HG03025 (cell line): ENCODE results near the gene METTL26.

ENCODE experiments used
- ATAC-seq: cut with Tn5 transposase; IDR thresholded peaks from one replicate; pipeline ENCODE4 v1.9.1; 2021; ENCODE audit warnings: mild to moderate bottlenecking, moderate library complexity; ENCODE audit not compliant: unreplicated experiment, low FRiP score

METTL26 gene

GRCh38 chr16:636206-637080 lies at the start of gene METTL26:
METTL26 (minus strand) TSS chr16:636305; CDS start chr16:636290, 15 bp downstream.
- peak; percentile 48 for ATAC-seq

GRCh38 chr16:684961-685696 lies 49.0 kb upstream of the METTL26 start:
- ATAC-seq, result no peak

GRCh38 chr16:684071-684794 lies 48.1 kb upstream of the METTL26 start, which contains the start of gene JMJD8:
JMJD8 (minus strand) TSS chr16:684334; CDS start chr16:684319, 15 bp downstream.
- ATAC-seq, result peak; percentile 50

- ATAC-seq, result no peak
Measured at GRCh38 chr16:683396-684070, 47.4 kb upstream of the METTL26 start.

GRCh38 chr16:682493-683395 lies 46.6 kb upstream of the METTL26 start:
- no peak for ATAC-seq

DNA sequence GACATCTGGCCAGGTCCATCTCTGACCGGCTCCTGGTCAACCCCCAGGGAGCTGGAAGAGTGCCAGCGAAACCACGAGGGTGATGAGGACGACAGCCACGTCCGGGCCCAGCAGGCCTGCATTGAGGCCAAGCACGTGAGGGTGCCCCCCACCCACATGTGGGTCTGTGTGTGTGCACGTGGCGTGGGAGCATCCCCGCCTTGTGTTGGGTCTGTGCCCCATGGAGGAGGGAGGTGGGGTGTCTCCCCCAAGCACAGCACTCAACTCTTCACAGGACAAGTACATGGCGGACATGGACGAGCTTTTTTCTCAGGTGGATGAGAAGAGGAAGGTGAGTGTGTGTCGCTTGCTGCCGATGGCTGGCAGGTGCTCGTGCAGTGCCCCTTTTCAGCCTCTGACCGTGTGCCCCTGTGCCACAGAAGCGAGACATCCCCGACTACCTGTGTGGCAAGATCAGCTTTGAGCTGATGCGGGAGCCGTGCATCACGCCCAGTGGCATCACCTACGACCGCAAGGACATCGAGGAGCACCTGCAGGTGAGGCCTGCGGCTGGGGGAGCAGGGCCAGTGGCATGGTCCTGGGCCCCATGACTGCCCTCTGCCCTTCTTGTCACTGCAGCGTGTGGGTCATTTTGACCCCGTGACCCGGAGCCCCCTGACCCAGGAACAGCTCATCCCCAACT lies 45.8 kb upstream of the METTL26 start:
- ATAC-seq, result no peak

DNA sequence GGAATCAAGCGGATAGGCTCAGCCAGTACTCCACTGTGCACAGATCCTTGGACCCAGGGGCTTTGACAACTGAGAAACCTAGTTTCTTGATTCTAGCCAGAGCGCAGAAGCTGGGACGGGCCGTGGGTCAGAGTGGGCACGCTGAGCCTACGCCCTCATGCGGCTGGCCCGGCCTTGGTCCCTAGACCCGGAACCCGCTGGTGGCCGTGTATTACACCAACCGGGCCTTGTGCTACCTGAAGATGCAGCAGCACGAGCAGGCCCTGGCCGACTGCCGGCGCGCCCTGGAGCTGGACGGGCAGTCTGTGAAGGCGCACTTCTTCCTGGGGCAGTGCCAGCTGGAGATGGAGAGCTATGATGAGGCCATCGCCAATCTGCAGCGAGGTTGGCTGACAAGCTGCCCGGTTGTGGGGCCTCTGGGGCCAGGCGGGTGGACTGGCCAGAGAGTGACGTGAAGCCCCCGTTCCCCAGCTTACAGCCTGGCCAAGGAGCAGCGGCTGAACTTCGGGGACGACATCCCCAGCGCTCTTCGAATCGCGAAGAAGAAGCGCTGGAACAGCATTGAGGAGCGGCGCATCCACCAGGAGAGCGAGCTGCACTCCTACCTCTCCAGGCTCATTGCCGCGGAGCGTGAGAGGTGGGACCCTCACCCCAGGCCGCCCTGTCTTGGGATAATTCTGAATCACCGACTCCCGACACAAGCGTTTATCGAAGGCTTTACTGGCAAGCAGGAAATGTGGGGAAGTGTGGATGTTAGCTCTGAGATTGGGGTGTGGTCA lies 45.1 kb upstream of the METTL26 start:
- ATAC-seq, result no peak

DNA sequence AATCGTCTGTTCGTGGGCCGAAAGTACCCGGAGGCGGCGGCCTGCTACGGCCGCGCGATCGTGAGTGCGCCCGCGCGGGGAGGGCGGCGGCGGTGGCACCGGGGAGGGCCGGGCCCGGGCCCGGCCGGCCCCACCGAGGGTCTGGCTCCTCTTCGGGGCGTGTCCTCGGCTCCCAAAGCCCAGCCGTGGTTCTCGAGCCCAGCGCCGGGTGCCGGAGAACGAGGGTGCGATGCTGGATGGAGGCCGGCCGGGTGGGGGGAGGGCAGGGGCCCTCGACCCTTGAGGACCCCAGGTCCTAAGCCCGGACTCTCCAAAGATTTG lies 44.5 kb upstream of the METTL26 start:
- ATAC-seq, result no peak

GRCh38 chr16:679814-680624 lies 43.9 kb upstream of the METTL26 start, which contains the start of gene STUB1:
STUB1 (plus strand) TSS chr16:680410; CDS start chr16:680526, 116 bp downstream.
- peak; percentile 32 for ATAC-seq

DNA sequence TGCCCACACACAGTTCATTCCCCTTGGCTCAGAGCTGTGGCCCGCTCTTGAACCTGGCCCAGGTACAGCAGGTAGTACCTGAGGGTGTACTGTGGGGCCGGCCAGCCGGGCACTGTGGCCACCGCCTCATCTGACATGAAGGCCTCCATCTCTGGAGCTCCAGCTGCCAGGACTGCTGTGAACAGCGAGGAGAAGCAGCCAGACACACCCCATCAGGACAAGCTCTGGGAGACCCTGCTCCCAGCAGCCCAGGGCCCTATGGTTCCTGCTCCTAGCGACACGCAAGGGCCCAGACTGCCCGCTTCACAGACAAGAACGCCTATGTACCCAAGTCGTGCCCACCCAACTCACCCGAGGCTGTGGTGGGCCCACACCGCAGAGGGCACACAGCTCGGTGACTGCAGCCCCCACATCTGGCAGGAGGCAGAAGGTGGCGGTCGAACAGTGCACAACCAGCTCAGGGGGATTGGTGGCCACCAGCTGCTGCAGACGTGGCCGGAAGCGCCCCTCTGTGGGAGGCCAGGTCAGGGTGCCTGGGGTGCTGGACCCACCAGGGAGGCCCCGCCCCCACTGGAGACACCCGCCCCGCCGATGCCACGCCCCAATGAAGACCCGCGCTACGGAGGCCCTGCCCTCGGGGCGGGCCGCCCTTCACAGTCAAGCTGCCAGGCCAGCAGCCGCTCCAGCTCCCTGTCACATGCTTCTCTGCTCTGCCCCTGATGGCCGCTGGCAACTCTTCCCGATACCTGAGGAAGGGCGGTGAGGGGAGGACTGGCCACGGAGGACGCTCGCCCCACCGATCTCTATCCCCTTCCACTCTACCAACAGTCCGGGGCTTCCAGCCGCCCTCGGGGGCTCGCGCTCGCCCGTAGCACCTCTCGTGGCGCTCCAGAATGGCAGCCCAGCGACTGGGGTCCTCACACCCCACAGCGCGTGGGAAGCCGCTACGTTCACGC lies 43.0 kb upstream of the METTL26 start:
- ATAC-seq, result no peak

DNA sequence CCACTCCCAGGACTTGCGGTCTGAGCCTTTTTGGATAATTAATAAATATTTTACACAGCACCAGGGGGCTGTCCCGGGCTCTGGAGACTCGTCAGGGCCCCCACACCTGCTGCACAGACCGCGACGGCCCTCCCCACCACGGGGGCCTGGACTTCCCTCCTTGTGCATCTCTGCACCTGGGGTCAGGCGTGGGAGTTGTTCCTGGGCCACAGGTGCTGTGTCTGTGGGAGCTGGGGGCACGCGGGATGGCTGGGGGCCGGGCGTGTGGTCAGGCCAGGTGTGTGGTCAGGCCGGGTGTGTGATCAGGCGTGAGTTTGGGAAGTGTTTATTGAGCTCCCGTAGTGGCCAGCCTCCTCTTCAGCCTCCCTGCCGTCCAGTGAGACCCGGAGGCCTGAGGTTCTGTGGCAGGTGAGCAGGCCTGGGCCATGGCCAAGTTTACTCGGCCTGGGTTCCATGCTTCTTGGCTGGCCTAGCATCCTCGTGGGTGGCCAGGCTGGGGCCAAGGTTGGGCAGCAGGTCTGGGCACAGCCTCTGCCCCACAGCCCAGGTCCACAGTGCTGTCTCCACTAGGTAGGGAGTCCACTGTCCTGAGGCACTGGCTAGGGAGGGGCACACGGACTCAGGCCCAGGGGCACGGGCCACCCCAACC lies 42.2 kb upstream of the METTL26 start:
- ATAC-seq, result no peak

GRCh38 chr16:677316-678190 lies 41.4 kb upstream of the METTL26 start:
- ATAC-seq, result no peak

GRCh38 chr16:676913-677312 lies 40.8 kb upstream of the METTL26 start:
- no peak for ATAC-seq

- ATAC-seq, result no peak
Measured at GRCh38 chr16:676565-676902, 40.4 kb upstream of the METTL26 start.
